Activated gamma-delta T cell treated with anti-CD3 and anti-CD28 coated beads, Interleukin-2, amount 50 U/mL, for 16 hours (primary cell): Measurements from ENCODE around the gene LBR.
A peak's percentile ranks its signal among the peaks of the same experiment; 100 is the strongest.

Experiments used
- DNase-seq: peaks from one replicate; pipeline ENCODE4 v3.0.0-alpha.2; 2020; ENCODE audit warnings: low read depth

The LBR gene

GRCh38 chr1:225464851-225465792, 37.3 kb upstream of the LBR start:
- no peak for DNase-seq

DNA sequence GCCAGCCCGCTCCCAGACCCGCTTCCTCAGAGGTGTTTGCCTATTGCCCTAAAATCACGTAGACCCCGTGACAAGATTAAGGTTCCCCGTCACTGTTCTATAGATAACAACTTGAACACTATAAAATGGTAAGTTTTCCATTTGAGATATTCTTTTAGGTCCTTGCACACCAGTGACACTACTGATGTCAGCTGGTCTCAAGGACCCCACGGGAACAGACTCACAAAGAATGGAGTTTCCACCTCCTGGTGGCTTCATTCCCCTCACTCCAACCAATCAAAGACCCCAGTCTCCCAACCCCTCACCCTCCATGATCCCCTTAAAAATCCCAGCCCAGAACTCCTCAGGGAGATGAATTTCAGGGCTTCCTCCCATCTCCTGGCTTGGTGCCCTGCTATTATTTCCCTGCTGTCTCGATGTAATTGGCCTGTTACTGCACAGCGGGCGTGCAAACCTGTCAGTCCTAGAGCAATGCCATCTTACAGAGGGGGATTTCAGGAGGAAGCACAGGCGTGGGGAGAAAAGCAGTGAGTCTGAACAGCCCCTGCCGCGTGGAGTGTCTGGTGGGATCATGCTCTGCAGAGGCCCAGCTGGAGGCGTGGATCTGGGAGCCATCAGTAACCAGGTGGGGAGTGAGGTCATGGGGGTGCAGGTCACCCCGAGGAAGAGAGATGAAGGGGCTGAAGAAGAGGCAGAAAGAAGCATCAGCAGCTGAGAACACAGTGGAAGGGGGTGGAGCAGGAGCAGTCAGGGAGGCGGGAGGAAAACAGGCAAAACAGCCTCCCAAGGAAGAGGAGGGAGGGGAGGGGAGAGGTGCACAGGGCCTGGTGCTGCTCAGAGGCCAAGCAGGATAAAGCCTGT, 35.1 kb upstream of the LBR start:
- no peak for DNase-seq

DNA sequence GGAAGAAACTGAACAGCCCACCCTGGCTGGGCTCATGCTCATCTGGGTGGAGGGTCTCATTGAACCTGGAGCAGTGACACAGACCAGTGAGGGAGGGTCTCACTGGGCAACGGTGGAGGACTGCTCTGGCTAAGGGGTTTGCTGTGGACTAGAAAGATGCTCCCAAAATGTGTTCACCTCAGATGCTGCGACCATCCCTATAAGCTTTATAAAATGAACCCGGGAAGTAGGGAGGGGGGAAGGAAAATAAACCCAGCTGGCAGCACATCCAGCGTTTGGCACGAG, 34.5 kb upstream of the LBR start:
- DNase-seq, result no peak

DNA sequence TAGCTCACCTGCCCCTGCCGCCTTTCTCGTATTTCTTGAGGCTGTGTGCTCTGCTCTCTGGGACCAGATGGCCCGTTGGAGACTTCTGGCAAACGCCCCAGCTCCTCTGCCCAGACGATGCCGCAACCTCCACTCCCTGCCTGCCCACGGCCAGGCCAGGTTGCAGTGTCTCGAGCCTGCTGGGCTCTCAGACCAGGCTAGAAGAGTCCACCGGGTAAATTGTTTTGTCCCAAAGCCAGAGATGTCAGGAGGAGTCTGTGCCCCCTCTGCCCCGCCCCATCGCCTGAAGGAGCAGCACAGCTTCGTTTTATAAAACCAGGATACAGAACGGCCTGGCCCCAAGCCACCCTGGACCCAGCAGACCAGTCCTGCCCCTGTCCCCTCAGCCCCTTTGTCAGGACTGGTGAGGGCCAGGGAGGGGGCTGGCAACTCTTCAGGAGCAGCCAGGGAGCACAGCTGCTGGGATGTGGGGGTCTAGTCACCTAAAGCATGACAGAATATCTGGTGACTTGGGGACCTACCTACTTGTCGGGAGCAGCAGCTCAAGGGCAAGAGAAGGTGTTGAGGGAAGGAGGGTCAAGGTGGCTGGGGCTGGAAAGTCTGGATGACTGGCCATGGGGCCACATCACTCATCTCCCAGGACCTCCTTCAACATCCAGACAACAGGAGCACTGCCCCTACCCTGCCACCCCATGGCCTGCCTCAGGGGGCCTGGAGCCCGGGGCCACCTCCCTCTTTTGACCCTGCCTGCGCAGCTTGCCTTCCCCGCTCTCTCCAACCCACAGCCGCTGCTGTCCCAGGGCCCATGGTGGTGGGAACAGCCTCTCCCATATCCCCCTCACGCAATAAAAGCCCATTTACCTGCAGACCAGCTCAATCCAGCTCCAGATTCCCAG, 33.9 kb upstream of the LBR start:
- no peak for DNase-seq

GRCh38 chr1:225460737-225461532, 33.1 kb upstream of the LBR start:
- DNase-seq, result peak; percentile 63

- DNase-seq, result no peak
Observed at GRCh38 chr1:225460021-225460736, 32.3 kb upstream of the LBR start.

- no peak for DNase-seq
Observed at GRCh38 chr1:225458222-225458631, 30.4 kb upstream of the LBR start.

GRCh38 chr1:225454733-225455132, 26.9 kb upstream of the LBR start:
- DNase-seq, result peak; percentile 86

- no peak for DNase-seq
Observed at GRCh38 chr1:225453797-225454648, 26.2 kb upstream of the LBR start.

- DNase-seq, result no peak
Observed at GRCh38 chr1:225451840-225452515, 24.1 kb upstream of the LBR start.

GRCh38 chr1:225451340-225451739, 23.5 kb upstream of the LBR start:
- DNase-seq, result no peak

GRCh38 chr1:225450491-225451191, 22.8 kb upstream of the LBR start:
- no peak for DNase-seq

- DNase-seq, result no peak
Observed at GRCh38 chr1:225449774-225450173, 21.9 kb upstream of the LBR start.

DNA sequence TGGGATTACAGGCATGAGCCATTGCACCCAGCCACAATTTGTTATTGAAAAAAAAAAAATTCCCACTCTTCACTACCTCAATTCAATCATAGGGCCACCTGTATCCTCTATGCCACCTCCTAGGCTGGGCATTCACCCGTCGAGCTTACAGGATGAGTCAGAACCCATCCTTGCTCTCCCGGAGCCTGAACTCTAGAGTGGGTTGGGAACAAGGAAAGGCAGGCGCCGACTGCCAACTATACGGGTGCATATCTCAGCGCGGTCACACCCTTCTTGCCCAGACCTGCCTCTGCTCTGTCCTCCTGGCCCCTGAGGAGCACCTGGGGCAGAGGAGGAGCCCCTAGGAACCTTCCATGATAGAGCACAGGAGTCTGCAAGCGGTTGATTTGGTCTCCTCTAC, 21.4 kb upstream of the LBR start:
- DNase-seq, result no peak

GRCh38 chr1:225448146-225448805, 20.4 kb upstream of the LBR start:
- DNase-seq, result no peak

- no peak for DNase-seq
Observed at GRCh38 chr1:225447650-225448089, 19.8 kb upstream of the LBR start.

GRCh38 chr1:225446981-225447615, 19.3 kb upstream of the LBR start:
- no peak for DNase-seq
